Embryonic facial prominence (tissue), 1 donor: ENCODE data around the gene PTPRN2.
"Not testable (repeated sequence)": the region's sequence is repeated elsewhere in the genome, so short reads cannot be mapped to it uniquely, and the experiment has no call there.

Source experiments
- DNase-seq: peaks from one replicate; pipeline ENCODE4 v3.0.0-alpha.2; 2016; ENCODE audit errors: extremely low spot score

Gene PTPRN2

GRCh38 chr7:157784041-157784835 is 803.4 kb downstream of the PTPRN2 start:
- DNase-seq: no peak

GRCh38 chr7:157782041-157782440 is 805.6 kb downstream of the PTPRN2 start:
- no peak for DNase-seq

- DNase-seq: no peak
These were observed 806.9 kb downstream of the PTPRN2 start for GRCh38 chr7:157780721-157781120.

- no peak for DNase-seq
These were observed 807.3 kb downstream of the PTPRN2 start for GRCh38 chr7:157780312-157780711.

- DNase-seq: no peak
These were observed 808.4 kb downstream of the PTPRN2 start for GRCh38 chr7:157779206-157779605.

- not testable (repeated sequence) for DNase-seq
These were observed 810.3 kb downstream of the PTPRN2 start for GRCh38 chr7:157777194-157777762.

- DNase-seq: no peak
These were observed 811.9 kb downstream of the PTPRN2 start for GRCh38 chr7:157775560-157776332.

GRCh38 chr7:157775021-157775559 is 812.5 kb downstream of the PTPRN2 start:
- no peak for DNase-seq

GRCh38 chr7:157774495-157774894 is 813.1 kb downstream of the PTPRN2 start:
- no peak for DNase-seq

- no peak for DNase-seq
These were observed 814.3 kb downstream of the PTPRN2 start for GRCh38 chr7:157773361-157773760.

GRCh38 chr7:157772486-157773130 is 815.0 kb downstream of the PTPRN2 start:
- DNase-seq: no peak

- DNase-seq: no peak
These were observed 815.9 kb downstream of the PTPRN2 start for GRCh38 chr7:157771689-157772088.

- DNase-seq: no peak
These were observed 816.8 kb downstream of the PTPRN2 start for GRCh38 chr7:157770716-157771320.

GRCh38 chr7:157769526-157770215 is 818.0 kb downstream of the PTPRN2 start:
- no peak for DNase-seq

GRCh38 chr7:157769086-157769485 is 818.5 kb downstream of the PTPRN2 start:
- DNase-seq: no peak

GRCh38 chr7:157768198-157768597 is 819.4 kb downstream of the PTPRN2 start:
- DNase-seq: no peak

GRCh38 chr7:157767506-157768197 is 820.0 kb downstream of the PTPRN2 start:
- no peak for DNase-seq

- DNase-seq: no peak
These were observed 821.5 kb downstream of the PTPRN2 start for GRCh38 chr7:157766098-157766497.

GRCh38 chr7:157764946-157765537 is 822.6 kb downstream of the PTPRN2 start:
- DNase-seq: no peak

GRCh38 chr7:157764193-157764592 is 823.4 kb downstream of the PTPRN2 start:
- DNase-seq: no peak
